ENCODE measurements around the gene PTH2. TPM values are rescaled to one million over a fixed set of nuclear protein-coding genes. Genes with fewer than 3 reads are reported as not detected.
"Not testable (repeated sequence)": the region's sequence is repeated elsewhere in the genome, so short reads cannot be mapped to it uniquely, and the experiment has no call there.

PTH2 gene
- total and polyA plus RNA-seq, 4 experiments from 2014 or later: not detected

DNA sequence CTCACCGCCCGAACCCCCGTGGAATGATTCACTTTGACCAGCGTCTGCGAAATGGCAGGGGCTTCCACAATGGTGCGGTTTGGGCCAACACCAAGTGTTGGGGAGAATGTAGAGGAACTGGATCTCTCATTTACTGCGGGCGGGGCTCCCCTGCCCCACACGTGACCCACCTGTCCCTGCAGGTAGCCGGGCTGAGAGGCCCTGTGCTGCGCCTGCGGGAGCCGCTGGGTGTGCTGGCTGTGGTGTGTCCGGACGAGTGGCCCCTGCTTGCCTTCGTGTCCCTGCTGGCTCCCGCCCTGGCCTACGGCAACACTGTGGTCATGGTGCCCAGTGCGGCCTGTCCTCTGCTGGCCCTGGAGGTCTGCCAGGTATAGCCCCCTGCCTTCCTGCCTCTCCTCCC, 45.0 kb upstream of the PTH2 start:
- ChIA-PET CTCF (ENCODE audit: partially characterized antibody) (interaction anchor here (3.5 to 6.0 kb wide), 3 partner anchors 9 to 76 kb away, joined by 20 to 227 read pairs (median 57); partner anchors contain the start of genes ALDH16A1 and PIH1D1), POLR2A (ENCODE audit: partially characterized antibody) (interaction anchor here (0.6 to 6.2 kb wide), 8 partner anchors 10 to 37 kb away, joined by 3 to 222 read pairs (median 15); partner anchors contain the start of genes ALDH16A1, PIH1D1 and RPL13A)
- H3K27ac Mint-ChIP-seq: peak overlapping the region; percentile 94 to 100 (median 100)
- Histone ChIP-seq H3K4me3 (ENCODE audit: low read length in 2 of 2) (peak overlapping the region in 1 of 2 donors; percentile 44), H3K9me3 (ENCODE audit: control insufficient read depth in 1 of 2, low read length in 2 of 2) (no peaks in the 10 kb centered on the region), H3K27ac (ENCODE audit: low read depth, low read length) (peak overlapping the region; percentile 84), H3K4me1 (ENCODE audit: insufficient read depth, low read length) (peaks cover 64% of the 10 kb centered on the region), H3K36me3 (ENCODE audit: insufficient read depth, low read length) (peaks cover 17% of the 10 kb centered on the region), H3K27me3 (ENCODE audit: insufficient read depth, low read length) (no peaks in the 10 kb centered on the region)
- H3K36me3 Mint-ChIP-seq: peaks cover 4 to 10% of the 10 kb centered on the region in 2 donors
- H3K4me3 Mint-ChIP-seq: peak overlapping the region in 4 of 8 donors; percentile 46 to 94 (median 84)
- H3K27me3 Mint-ChIP-seq: no peaks in the 10 kb centered on the region
- H3K9me3 Mint-ChIP-seq: peaks cover 0 to 3% (median 0%) of the 10 kb centered on the region in 8 donors
- intact Hi-C loops (cut with micrococcal nuclease): no loop called here
- peaks cover 23 to 54% (median 36%) of the 10 kb centered on the region in 4 donors for H3K4me1 Mint-ChIP-seq
- no peak for DNase-seq

DNA sequence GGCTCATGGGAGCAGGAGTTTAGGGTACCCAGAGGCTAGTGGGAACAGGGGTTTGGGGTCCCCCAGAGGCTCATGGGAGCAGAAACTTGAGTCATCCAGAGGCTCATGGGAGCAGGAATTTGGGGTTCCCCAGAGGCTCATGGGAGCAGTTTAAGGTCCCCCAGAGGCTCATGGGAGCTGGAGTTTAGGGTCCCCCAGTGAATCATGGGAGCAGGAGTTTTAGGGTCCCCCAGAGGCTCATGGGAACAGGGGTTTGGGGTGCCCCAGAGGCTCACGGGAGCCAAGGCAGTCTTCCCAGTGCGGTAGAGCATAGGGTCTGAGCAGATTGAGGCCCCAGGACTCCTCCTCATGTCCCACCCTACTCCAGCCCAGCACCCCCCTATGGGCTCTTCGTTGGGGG, 42.1 kb upstream of the PTH2 start:
- Mint-ChIP-seq H3K9me3 (peaks cover 0 to 3% (median 0%) of the 10 kb centered on the region in 8 donors), H3K27ac (peak overlapping the region; percentile 35 to 90 (median 78)), H3K27me3 (no peaks in the 10 kb centered on the region), H3K4me3 (peak overlapping the region in 1 of 8 donors; percentile 10), H3K36me3 (peaks cover 4 to 14% of the 10 kb centered on the region in 2 donors), H3K4me1 (peaks cover 14 to 27% (median 20%) of the 10 kb centered on the region in 4 donors)
- intact Hi-C loops (cut with micrococcal nuclease): no loop called here
- Histone ChIP-seq H3K27ac (ENCODE audit: low read depth, low read length) (peak overlapping the region; percentile 35), H3K27me3 (ENCODE audit: insufficient read depth, low read length) (no peaks in the 10 kb centered on the region), H3K9me3 (ENCODE audit: control insufficient read depth in 1 of 2, low read length in 2 of 2) (no peaks in the 10 kb centered on the region), H3K4me3 (ENCODE audit: low read length in 2 of 2) (no peak overlapping the region), H3K4me1 (ENCODE audit: insufficient read depth, low read length) (peaks cover 37% of the 10 kb centered on the region), H3K36me3 (ENCODE audit: insufficient read depth, low read length) (peaks cover 20% of the 10 kb centered on the region)
- no peak for DNase-seq
- CTCF ChIA-PET (ENCODE audit: partially characterized antibody): interaction anchor here (0.9 kb wide), 1 partner anchor 10 kb away, joined by 3 read pairs; no protein-coding TSS in a partner anchor
- POLR2A ChIA-PET (ENCODE audit: partially characterized antibody): interaction anchor here (1.0 to 3.7 kb wide), 7 partner anchors 8 to 34 kb away, joined by 3 to 34 read pairs (median 3); partner anchors contain the start of genes ALDH16A1, FLT3LG, PIH1D1 and RPL13A

DNA sequence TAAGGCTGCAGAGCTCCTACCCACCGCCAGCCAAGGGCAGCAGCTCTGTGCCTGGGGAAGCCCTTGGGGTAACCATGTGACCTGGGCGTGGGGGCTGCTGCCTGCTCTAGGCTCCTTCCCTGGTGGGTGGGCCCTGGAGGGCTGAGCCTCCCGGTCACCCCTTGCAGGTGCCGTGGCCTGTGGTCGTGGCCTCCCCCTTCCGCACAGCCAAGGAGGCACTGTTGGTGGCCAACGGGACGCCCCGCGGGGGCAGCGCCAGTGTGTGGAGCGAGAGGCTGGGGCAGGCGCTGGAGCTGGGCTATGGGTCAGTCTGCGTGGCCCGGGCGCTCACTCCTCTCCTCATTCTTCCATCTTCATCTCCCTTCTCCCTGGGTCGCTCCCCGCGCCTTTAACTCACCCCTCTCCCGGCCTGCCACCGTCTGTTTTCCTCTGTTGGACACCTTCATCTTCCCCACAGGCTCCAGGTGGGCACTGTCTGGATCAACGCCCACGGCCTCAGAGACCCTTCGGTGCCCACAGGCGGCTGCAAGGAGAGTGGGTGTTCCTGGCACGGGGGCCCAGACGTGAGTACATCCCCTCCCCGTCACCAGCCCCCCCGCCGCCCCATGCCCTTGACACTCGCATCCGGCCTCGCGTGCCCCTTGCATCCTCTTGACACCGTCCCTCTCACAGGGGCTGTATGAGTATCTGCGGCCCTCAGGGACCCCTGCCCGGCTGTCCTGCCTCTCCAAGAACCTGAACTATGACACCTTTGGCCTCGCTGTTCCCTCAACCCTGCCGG, 40.9 kb upstream of the PTH2 start:
- Mint-ChIP-seq H3K4me1 (peaks cover 8 to 18% (median 11%) of the 10 kb centered on the region in 4 donors), H3K9me3 (peaks cover 0 to 1% (median 0%) of the 10 kb centered on the region in 8 donors), H3K27ac (peak overlapping the region in 4 of 7 donors; percentile 52 to 87 (median 67)), H3K36me3 (peaks cover 7 to 23% of the 10 kb centered on the region in 2 donors), H3K4me3 (peak overlapping the region in 1 of 8 donors; percentile 20), H3K27me3 (no peaks in the 10 kb centered on the region)
- intact Hi-C loops (cut with micrococcal nuclease): no loop called here
- peaks cover 29% of the 10 kb centered on the region for H3K4me1 ChIP-seq (ENCODE audit: insufficient read depth, low read length)
- H3K36me3 ChIP-seq (ENCODE audit: insufficient read depth, low read length): peaks cover 27% of the 10 kb centered on the region
- no peak overlapping the region for H3K4me3 ChIP-seq (ENCODE audit: low read length in 2 of 2)
- CTCF ChIA-PET (ENCODE audit: partially characterized antibody): no interaction called here
- POLR2A ChIA-PET (ENCODE audit: partially characterized antibody): interaction anchor here (1.0 to 3.7 kb wide), 4 partner anchors 10 to 31 kb away, joined by 3 to 34 read pairs (median 3); partner anchors contain the start of genes ALDH16A1, FLT3LG and PIH1D1
- no peaks in the 10 kb centered on the region for H3K27me3 ChIP-seq (ENCODE audit: insufficient read depth, low read length)
- no peaks in the 10 kb centered on the region for H3K9me3 ChIP-seq (ENCODE audit: control insufficient read depth in 1 of 2, low read length in 2 of 2)
- H3K27ac ChIP-seq (ENCODE audit: low read depth, low read length): no peak overlapping the region
- DNase-seq: no peak

DNA sequence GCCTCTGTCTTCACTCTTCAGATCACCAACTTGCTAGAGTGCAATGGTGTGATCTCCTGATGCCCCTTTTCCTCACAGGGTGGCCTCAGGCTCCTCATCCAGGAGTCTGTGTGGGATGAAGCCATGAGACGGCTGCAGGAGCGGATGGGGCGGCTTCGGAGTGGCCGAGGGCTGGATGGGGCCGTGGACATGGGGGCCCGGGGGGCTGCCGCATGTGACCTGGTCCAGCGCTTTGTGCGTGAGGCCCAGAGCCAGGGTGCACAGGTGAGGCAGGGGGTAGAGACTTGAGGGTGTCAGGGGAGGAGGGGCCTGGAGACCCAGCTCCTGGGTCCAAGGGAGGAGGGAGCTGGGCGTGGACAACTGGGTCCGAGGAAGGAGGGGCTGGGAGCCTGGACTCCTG, 39.3 kb upstream of the PTH2 start:
- Mint-ChIP-seq H3K36me3 (peaks cover 3 to 19% of the 10 kb centered on the region in 2 donors), H3K27ac (peak overlapping the region in 6 of 7 donors; percentile 51 to 77 (median 67)), H3K9me3 (no peaks in the 10 kb centered on the region), H3K4me3 (no peak overlapping the region), H3K4me1 (peaks cover 3 to 15% (median 9%) of the 10 kb centered on the region in 4 donors), H3K27me3 (no peaks in the 10 kb centered on the region)
- Histone ChIP-seq H3K4me1 (ENCODE audit: insufficient read depth, low read length) (peaks cover 30% of the 10 kb centered on the region), H3K27me3 (ENCODE audit: insufficient read depth, low read length) (no peaks in the 10 kb centered on the region), H3K9me3 (ENCODE audit: control insufficient read depth in 1 of 2, low read length in 2 of 2) (no peaks in the 10 kb centered on the region), H3K36me3 (ENCODE audit: insufficient read depth, low read length) (peaks cover 29% of the 10 kb centered on the region), H3K27ac (ENCODE audit: low read depth, low read length) (no peak overlapping the region), H3K4me3 (ENCODE audit: low read length in 2 of 2) (no peak overlapping the region)
- CTCF ChIA-PET (ENCODE audit: partially characterized antibody): interaction anchor here (1.3 kb wide), 1 partner anchor 8 kb away, joined by 4 read pairs; no protein-coding TSS in a partner anchor
- DNase-seq: no peak
- POLR2A ChIA-PET (ENCODE audit: partially characterized antibody): no interaction called here
- intact Hi-C loops (cut with micrococcal nuclease): no loop called here

DNA sequence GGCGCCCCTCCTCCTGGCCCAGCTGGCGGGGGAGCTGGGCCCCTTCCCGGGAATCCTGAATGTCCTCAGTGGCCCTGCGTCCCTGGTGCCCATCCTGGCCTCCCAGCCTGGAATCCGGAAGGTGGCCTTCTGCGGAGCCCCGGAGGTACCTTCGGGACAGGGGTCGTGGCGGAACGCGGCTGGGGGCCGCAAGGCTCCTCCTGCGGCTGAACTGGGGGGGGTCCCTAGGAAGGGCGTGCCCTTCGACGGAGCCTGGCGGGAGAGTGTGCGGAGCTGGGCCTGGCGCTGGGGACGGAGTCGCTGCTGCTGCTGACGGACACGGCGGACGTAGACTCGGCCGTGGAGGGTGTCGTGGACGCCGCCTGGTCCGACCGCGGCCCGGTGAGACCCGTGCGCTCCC, 38.4 kb upstream of the PTH2 start:
- H3K36me3 ChIP-seq (ENCODE audit: insufficient read depth, low read length): peaks cover 29% of the 10 kb centered on the region
- no peak overlapping the region for H3K4me3 ChIP-seq (ENCODE audit: low read length in 2 of 2)
- no peak overlapping the region for H3K27ac ChIP-seq (ENCODE audit: low read depth, low read length)
- ChIA-PET CTCF (ENCODE audit: partially characterized antibody) (interaction anchor here (1.3 kb wide), 1 partner anchor 9 kb away, joined by 4 read pairs; no protein-coding TSS in a partner anchor), POLR2A (ENCODE audit: partially characterized antibody) (no interaction called here)
- H3K4me1 ChIP-seq (ENCODE audit: insufficient read depth, low read length): peaks cover 22% of the 10 kb centered on the region
- Mint-ChIP-seq H3K36me3 (peaks cover 7 to 21% of the 10 kb centered on the region in 2 donors), H3K27me3 (no peaks in the 10 kb centered on the region), H3K4me1 (peaks cover 5 to 20% (median 12%) of the 10 kb centered on the region in 4 donors), H3K9me3 (no peaks in the 10 kb centered on the region), H3K4me3 (no peak overlapping the region), H3K27ac (no peak overlapping the region)
- H3K9me3 ChIP-seq (ENCODE audit: control insufficient read depth in 1 of 2, low read length in 2 of 2): no peaks in the 10 kb centered on the region
- intact Hi-C loops (cut with micrococcal nuclease): no loop called here
- DNase-seq: no peak
- H3K27me3 ChIP-seq (ENCODE audit: insufficient read depth, low read length): no peaks in the 10 kb centered on the region

DNA sequence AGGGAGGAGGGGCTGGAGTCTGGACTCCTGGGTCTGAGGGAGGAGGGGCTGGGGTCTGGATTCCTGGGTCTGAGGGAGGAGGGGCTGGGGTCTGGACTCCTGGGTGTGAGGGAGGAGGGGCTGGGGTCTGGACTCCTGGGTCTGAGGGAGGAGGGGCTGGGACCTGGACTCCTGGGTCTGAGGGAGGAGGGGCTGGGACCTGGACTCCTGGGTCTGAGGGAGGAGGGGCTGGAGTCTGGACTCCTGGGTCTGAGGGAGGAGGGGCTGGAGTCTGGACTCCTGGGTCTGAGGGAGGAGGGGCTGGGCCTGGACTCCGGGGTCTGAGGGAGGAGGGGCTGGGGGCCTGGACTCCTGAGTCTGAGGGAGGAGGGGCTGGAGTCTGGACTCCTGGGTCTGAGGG, 37.9 kb upstream of the PTH2 start:
- POLR2A ChIA-PET (ENCODE audit: partially characterized antibody); H3K27ac Mint-ChIP-seq; H3K27me3 Mint-ChIP-seq; H3K27me3 ChIP-seq (ENCODE audit: insufficient read depth, low read length); H3K4me3 Mint-ChIP-seq; H3K4me3 ChIP-seq (ENCODE audit: low read length in 2 of 2); intact Hi-C loops (cut with micrococcal nuclease); DNase-seq; H3K9me3 Mint-ChIP-seq; H3K9me3 ChIP-seq (ENCODE audit: control insufficient read depth in 1 of 2, low read length in 2 of 2); H3K27ac ChIP-seq (ENCODE audit: low read depth, low read length): not testable (repeated sequence)
- CTCF ChIA-PET (ENCODE audit: partially characterized antibody): interaction anchor here (1.3 kb wide), 1 partner anchor 9 kb away, joined by 4 read pairs; no protein-coding TSS in a partner anchor
- Histone ChIP-seq H3K4me1 (ENCODE audit: insufficient read depth, low read length) (peaks cover 21% of the 10 kb centered on the region), H3K36me3 (ENCODE audit: insufficient read depth, low read length) (peaks cover 29% of the 10 kb centered on the region)
- Mint-ChIP-seq H3K36me3 (peaks cover 10 to 21% of the 10 kb centered on the region in 2 donors), H3K4me1 (peaks cover 5 to 22% (median 14%) of the 10 kb centered on the region in 4 donors)

DNA sequence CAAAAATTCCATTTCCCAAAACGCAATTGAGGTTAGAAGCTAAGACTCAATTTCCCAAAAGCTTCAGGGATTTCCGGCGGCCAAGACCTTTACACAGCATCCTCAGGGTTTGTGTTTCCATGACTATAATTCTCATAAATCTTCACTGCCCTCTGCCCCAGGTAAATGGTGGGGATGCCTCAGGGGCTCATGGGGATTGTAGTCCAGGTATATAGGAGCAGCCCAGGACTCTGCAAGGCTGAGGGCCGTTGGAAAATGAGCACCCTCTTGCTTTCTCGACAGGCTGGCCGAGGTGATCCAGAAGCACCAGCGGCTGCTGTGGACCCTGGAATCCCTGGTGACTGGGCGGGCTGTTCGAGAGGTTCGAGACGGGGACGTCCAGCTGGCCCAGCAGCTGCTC, 36.1 kb upstream of the PTH2 start:
- intact Hi-C loops (cut with micrococcal nuclease): no loop called here
- Mint-ChIP-seq H3K4me1 (peaks cover 7 to 30% (median 15%) of the 10 kb centered on the region in 4 donors), H3K27ac (peak overlapping the region in 2 of 7 donors; percentile 52 to 78), H3K36me3 (peaks cover 15 to 17% of the 10 kb centered on the region in 2 donors), H3K4me3 (no peak overlapping the region), H3K9me3 (no peaks in the 10 kb centered on the region), H3K27me3 (no peaks in the 10 kb centered on the region)
- no peak overlapping the region for H3K4me3 ChIP-seq (ENCODE audit: low read length in 2 of 2)
- CTCF ChIA-PET (ENCODE audit: partially characterized antibody): interaction anchor here (1.5 to 2.8 kb wide), 3 partner anchors 10 to 14 kb away, joined by 4 to 20 read pairs (median 8); partner anchors contain the start of gene FLT3LG
- H3K4me1 ChIP-seq (ENCODE audit: insufficient read depth, low read length): peaks cover 21% of the 10 kb centered on the region
- H3K27me3 ChIP-seq (ENCODE audit: insufficient read depth, low read length): no peaks in the 10 kb centered on the region
- DNase-seq: no peak
- peaks cover 16% of the 10 kb centered on the region for H3K36me3 ChIP-seq (ENCODE audit: insufficient read depth, low read length)
- POLR2A ChIA-PET (ENCODE audit: partially characterized antibody): interaction anchor here (5.1 kb wide), 1 partner anchor 10 kb away, joined by 34 read pairs; no protein-coding TSS in a partner anchor
- H3K9me3 ChIP-seq (ENCODE audit: control insufficient read depth in 1 of 2, low read length in 2 of 2): no peaks in the 10 kb centered on the region
- H3K27ac ChIP-seq (ENCODE audit: low read depth, low read length): no peak overlapping the region
